ENCODE measurements around the gene PLCG2.
"Not testable (repeated sequence)": the region's sequence is repeated elsewhere in the genome, so short reads cannot be mapped to it uniquely, and the experiment has no call there.

Gene PLCG2

DNA sequence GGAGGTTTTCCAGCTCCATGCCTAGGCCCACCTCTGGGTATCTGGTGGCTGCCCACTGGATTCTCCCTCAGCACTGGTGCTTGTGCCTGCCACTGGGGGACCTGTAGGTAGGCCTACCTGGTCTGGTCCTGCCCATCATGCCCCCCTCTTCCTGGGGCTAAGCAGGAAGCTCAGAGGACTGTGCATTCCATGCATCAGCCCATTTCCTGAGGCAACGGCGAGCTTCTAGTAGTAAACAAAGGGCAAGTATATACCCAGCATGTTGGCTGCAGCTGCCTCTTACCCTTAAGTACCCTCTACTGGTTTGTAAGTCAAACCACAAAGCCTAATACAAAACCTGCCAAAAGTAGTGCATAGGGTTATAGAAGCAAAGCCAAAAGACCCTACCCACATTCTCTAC lies 194.6 kb downstream of the PLCG2 start:
- no peak for TF ChIP-seq CTCF (IDR thresholded peaks at IDR 0.05; ENCODE audit: insufficient read depth, low read length, poor library complexity, severe bottlenecking)
- TF ChIP-seq EZH2phosphoT487 (conservative IDR thresholded peaks at IDR 0.05; ENCODE audit: low read length): no peak

DNA sequence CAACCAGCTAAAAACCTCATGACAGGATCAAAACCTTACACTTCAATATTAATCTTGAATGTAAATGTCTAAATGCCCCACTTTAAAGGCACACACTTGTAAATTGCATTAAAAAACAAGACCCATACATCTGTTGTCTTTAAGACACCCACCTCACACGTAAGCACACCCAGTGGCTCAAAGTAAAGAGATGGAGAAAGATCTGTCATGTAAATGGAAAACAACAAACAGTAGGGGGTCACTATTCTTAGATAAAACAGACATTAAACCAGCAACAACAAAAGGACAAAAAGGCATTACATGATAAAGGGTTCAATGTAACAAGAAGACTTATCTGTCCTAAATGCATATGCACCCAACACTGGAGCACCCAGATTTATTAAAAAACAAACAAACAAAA lies 196.5 kb downstream of the PLCG2 start:
- no peaks in the 10 kb centered on the region for H4K20me1 ChIP-seq (ENCODE audit: low read depth, low read length)
- H3K27ac ChIP-seq (ENCODE audit: low read depth, low read length): no peak overlapping the region
- no peak for TF ChIP-seq EZH2phosphoT487 (conservative IDR thresholded peaks at IDR 0.05; ENCODE audit: low read length)
- no peak for TF ChIP-seq CTCF (IDR thresholded peaks at IDR 0.05; ENCODE audit: insufficient read depth, low read length, poor library complexity, severe bottlenecking)
- no peaks in the 10 kb centered on the region for H3F3A ChIP-seq (ENCODE audit: insufficient read depth)
- H3K4me2 ChIP-seq (ENCODE audit: low read depth, low read length, poor library complexity, severe bottlenecking): no peak overlapping the region
- no peaks in the 10 kb centered on the region for H3K27me3 ChIP-seq (ENCODE audit: low read length)
- H2AFZ ChIP-seq (ENCODE audit: low read depth, low read length, severe bottlenecking): no peak overlapping the region
- no peaks in the 10 kb centered on the region for H3K9me2 ChIP-seq (replicated peaks; ENCODE audit: insufficient read depth, low read length)
- no peak overlapping the region for H3K9ac ChIP-seq (ENCODE audit: low read length)
- no peaks in the 10 kb centered on the region for H3K36me3 ChIP-seq (ENCODE audit: low read length)
- no peaks in the 10 kb centered on the region for H3K9me3 ChIP-seq (ENCODE audit: insufficient read depth, low read length)
- H3K79me2 ChIP-seq (ENCODE audit: insufficient read depth, low read length): no peaks in the 10 kb centered on the region
- no peak overlapping the region for H3K4me3 ChIP-seq (ENCODE audit: insufficient read depth, low read length, poor library complexity, severe bottlenecking)

More for the DNA sequence above, 194.6 kb downstream of the PLCG2 start:
- H3K9ac ChIP-seq (ENCODE audit: low read length): no peak overlapping the region
- no peaks in the 10 kb centered on the region for H3F3A ChIP-seq (ENCODE audit: insufficient read depth)
- H3K36me3 ChIP-seq (ENCODE audit: low read length): no peaks in the 10 kb centered on the region
- H3K27me3 ChIP-seq (ENCODE audit: low read length): no peaks in the 10 kb centered on the region
- no peak overlapping the region for H3K27ac ChIP-seq (ENCODE audit: low read depth, low read length)
- H3K79me2 ChIP-seq (ENCODE audit: insufficient read depth, low read length): no peaks in the 10 kb centered on the region
- no peaks in the 10 kb centered on the region for H3K9me2 ChIP-seq (replicated peaks; ENCODE audit: insufficient read depth, low read length)
- H3K4me2 ChIP-seq (ENCODE audit: low read depth, low read length, poor library complexity, severe bottlenecking): no peak overlapping the region
- H2AFZ ChIP-seq (ENCODE audit: low read depth, low read length, severe bottlenecking): no peak overlapping the region
- H3K9me3 ChIP-seq (ENCODE audit: insufficient read depth, low read length): no peaks in the 10 kb centered on the region
- no peaks in the 10 kb centered on the region for H4K20me1 ChIP-seq (ENCODE audit: low read depth, low read length)
- H3K4me3 ChIP-seq (ENCODE audit: insufficient read depth, low read length, poor library complexity, severe bottlenecking): no peak overlapping the region

- not testable (repeated sequence) for H3K27ac ChIP-seq (ENCODE audit: low read depth, low read length); H3K9me2 ChIP-seq (replicated peaks; ENCODE audit: insufficient read depth, low read length); H4K20me1 ChIP-seq (ENCODE audit: low read depth, low read length); H3K79me2 ChIP-seq (ENCODE audit: insufficient read depth, low read length); H3K27me3 ChIP-seq (ENCODE audit: low read length); H3K4me3 ChIP-seq (ENCODE audit: insufficient read depth, low read length, poor library complexity, severe bottlenecking); H3K9ac ChIP-seq (ENCODE audit: low read length); H3K4me2 ChIP-seq (ENCODE audit: low read depth, low read length, poor library complexity, severe bottlenecking); H3K9me3 ChIP-seq (ENCODE audit: insufficient read depth, low read length); H2AFZ ChIP-seq (ENCODE audit: low read depth, low read length, severe bottlenecking); H3K36me3 ChIP-seq (ENCODE audit: low read length); H3F3A ChIP-seq (ENCODE audit: insufficient read depth)
Measured at GRCh38 chr16:81977335-81977942, 198.3 kb downstream of the PLCG2 start.

DNA sequence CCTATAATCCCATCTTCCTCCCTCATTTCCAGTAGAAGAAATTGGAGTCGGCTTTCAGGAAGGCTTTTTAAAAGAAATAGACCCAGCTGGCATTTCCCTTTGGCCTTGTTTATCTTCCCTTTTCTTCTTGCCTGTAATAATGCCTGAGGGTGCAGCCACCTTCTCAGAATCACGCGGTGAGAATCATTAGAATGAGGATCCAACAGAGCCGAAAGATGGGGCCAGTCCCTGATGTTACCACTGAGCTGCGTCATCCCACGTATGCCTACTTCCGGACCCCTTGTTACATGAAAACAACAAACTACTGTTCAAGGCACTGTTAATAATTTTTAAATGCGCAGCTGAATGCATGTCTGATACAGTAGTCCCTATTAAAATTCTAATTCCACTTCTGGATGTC lies 208.0 kb downstream of the PLCG2 start:
- TF ChIP-seq EZH2phosphoT487 (conservative IDR thresholded peaks at IDR 0.05; ENCODE audit: low read length) (no peak), CTCF (IDR thresholded peaks at IDR 0.05; ENCODE audit: insufficient read depth, low read length, poor library complexity, severe bottlenecking) (no peak)
- H2AFZ ChIP-seq (ENCODE audit: low read depth, low read length, severe bottlenecking): no peak overlapping the region
- H4K20me1 ChIP-seq (ENCODE audit: low read depth, low read length): no peaks in the 10 kb centered on the region
- H3K79me2 ChIP-seq (ENCODE audit: insufficient read depth, low read length): no peaks in the 10 kb centered on the region
- no peaks in the 10 kb centered on the region for H3K9me3 ChIP-seq (ENCODE audit: insufficient read depth, low read length)
- H3F3A ChIP-seq (ENCODE audit: insufficient read depth): no peaks in the 10 kb centered on the region
- no peak overlapping the region for H3K4me3 ChIP-seq (ENCODE audit: insufficient read depth, low read length, poor library complexity, severe bottlenecking)
- no peaks in the 10 kb centered on the region for H3K36me3 ChIP-seq (ENCODE audit: low read length)
- no peak overlapping the region for H3K9ac ChIP-seq (ENCODE audit: low read length)
- no peaks in the 10 kb centered on the region for H3K27me3 ChIP-seq (ENCODE audit: low read length)
- no peak overlapping the region for H3K27ac ChIP-seq (ENCODE audit: low read depth, low read length)
- H3K4me2 ChIP-seq (ENCODE audit: low read depth, low read length, poor library complexity, severe bottlenecking): no peak overlapping the region
- H3K9me2 ChIP-seq (replicated peaks; ENCODE audit: insufficient read depth, low read length): no peaks in the 10 kb centered on the region
